H9 (cell line): ENCODE measurements around the gene KRT79. TPM values are rescaled to one million over a fixed set of nuclear protein-coding genes. Genes with fewer than 3 reads are reported as not detected.

ENCODE experiments used
- DNase-seq: peaks from one replicate; pipeline ENCODE4 v3.0.0-alpha.2; 2017
- H2AFZ ChIP-seq: one replicate; pipeline ENCODE4 v1.6.1; 2013; ENCODE audit warnings: mild to moderate bottlenecking, low read length, control low read depth, moderate library complexity
- H2AK5ac ChIP-seq: 2 replicates; pipeline ENCODE4 v1.6.1; 2013; ENCODE audit warnings: low read length, control low read depth, mixed read lengths; ENCODE audit not compliant: insufficient read length
- H2BK120ac ChIP-seq: one replicate; pipeline ENCODE4 v1.6.1; 2013; ENCODE audit warnings: low read depth, mild to moderate bottlenecking, low read length, control low read depth, inconsistent platforms; ENCODE audit not compliant: poor library complexity, severe bottlenecking
- H2BK12ac ChIP-seq: 2 replicates; pipeline ENCODE4 v1.6.1; 2013; ENCODE audit warnings: low read length, control low read depth, mixed read lengths, low read depth; ENCODE audit not compliant: insufficient read length
- H2BK15ac ChIP-seq: 2 replicates; pipeline ENCODE4 v1.6.1; 2013; ENCODE audit warnings: low read depth, low read length, control low read depth
- H2BK20ac ChIP-seq: one replicate; pipeline ENCODE4 v1.6.1; 2013; ENCODE audit warnings: low read depth, mild to moderate bottlenecking, low read length, control low read depth, inconsistent platforms; ENCODE audit not compliant: poor library complexity, severe bottlenecking
- H2BK5ac ChIP-seq: 2 replicates; pipeline ENCODE4 v1.6.1; 2013; ENCODE audit warnings: low read length, control low read depth, mixed read lengths; ENCODE audit not compliant: insufficient read length
- H3K14ac ChIP-seq: 2 replicates; pipeline ENCODE4 v1.6.1; 2013; ENCODE audit warnings: low read length, control low read depth; ENCODE audit not compliant: insufficient read depth
- H3K18ac ChIP-seq: 2 replicates; pipeline ENCODE4 v1.6.1; 2013; ENCODE audit warnings: low read depth, mild to moderate bottlenecking, mixed read lengths, low read length, control low read depth; ENCODE audit not compliant: insufficient read length
- H3K23ac ChIP-seq: 2 replicates; pipeline ENCODE4 v1.6.1; 2013; ENCODE audit warnings: low read length, control low read depth, mixed read lengths, low read depth; ENCODE audit not compliant: insufficient read length
- H3K23me2 ChIP-seq: 2 replicates; pipeline ENCODE4 v1.6.1; 2013; ENCODE audit warnings: low read depth, mild to moderate bottlenecking, mixed read lengths, low read length, control low read depth; ENCODE audit not compliant: insufficient read length, poor library complexity, severe bottlenecking
- H3K27ac ChIP-seq: 2 replicates; pipeline ENCODE4 v1.5.1; 2013; ENCODE audit warnings: low read length, control low read depth, mixed read lengths, low read depth; ENCODE audit not compliant: insufficient read length
- H3K27me3 ChIP-seq: 2 replicates; pipeline ENCODE4 v1.6.1; 2013; ENCODE audit warnings: low read length, control low read depth, inconsistent platforms; ENCODE audit not compliant: insufficient read depth
- H3K4ac ChIP-seq: 2 replicates; pipeline ENCODE4 v1.6.1; 2013; ENCODE audit warnings: low read depth, mild to moderate bottlenecking, control low read depth, inconsistent platforms, low read length, moderate library complexity
- H3K4me1 ChIP-seq: 2 replicates; pipeline ENCODE4 v1.6.1; 2013; ENCODE audit warnings: low read length, control low read depth, inconsistent platforms; ENCODE audit not compliant: insufficient read depth
- H3K4me2 ChIP-seq: 2 replicates; pipeline ENCODE4 v1.6.1; 2013; ENCODE audit warnings: low read length, control low read depth, mixed read lengths; ENCODE audit not compliant: insufficient read length, insufficient read depth
- H3K56ac ChIP-seq: 2 replicates; pipeline ENCODE4 v1.6.1; 2013; ENCODE audit warnings: low read depth, mild to moderate bottlenecking, mixed read lengths, low read length, control low read depth; ENCODE audit not compliant: insufficient read length
- H3K79me1 ChIP-seq: 2 replicates; pipeline ENCODE4 v1.6.1; 2013; ENCODE audit warnings: low read depth, mild to moderate bottlenecking, moderate library complexity, low read length, control low read depth, inconsistent platforms; ENCODE audit not compliant: insufficient read depth, poor library complexity, severe bottlenecking
- H3K79me2 ChIP-seq: 2 replicates; pipeline ENCODE4 v1.6.1; 2013; ENCODE audit warnings: low read length, control low read depth, inconsistent platforms; ENCODE audit not compliant: insufficient read depth
- H3K9ac ChIP-seq: 2 replicates; pipeline ENCODE4 v1.6.1; 2013; ENCODE audit warnings: low read length, control low read depth, mixed read lengths; ENCODE audit not compliant: insufficient read length; ENCODE audit errors: extremely low read depth
- H3K9me3 ChIP-seq: one replicate; pipeline ENCODE4 v1.6.1; 2013; ENCODE audit warnings: low read depth, low read length, inconsistent platforms; ENCODE audit not compliant: control insufficient read depth
- H3T11ph ChIP-seq: one replicate; pipeline ENCODE4 v1.6.1; 2013; ENCODE audit warnings: mild to moderate bottlenecking, low read length, control low read depth, inconsistent platforms
- H4K20me1 ChIP-seq: one replicate; pipeline ENCODE4 v1.6.1; 2013; ENCODE audit not compliant: control insufficient read depth, insufficient read length, insufficient read depth
- H4K5ac ChIP-seq: 2 replicates; pipeline ENCODE4 v1.6.1; 2013; ENCODE audit warnings: low read depth, mild to moderate bottlenecking, mixed read lengths, low read length, control low read depth; ENCODE audit not compliant: insufficient read length
- H4K8ac ChIP-seq: replicated peaks from 2 replicates; pipeline ENCODE4 v1.6.1; 2013; ENCODE audit warnings: low read length, control low read depth, mixed read lengths, low read depth; ENCODE audit not compliant: insufficient read length
- H4K91ac ChIP-seq: 2 replicates; pipeline ENCODE4 v1.6.1; 2013; ENCODE audit warnings: low read depth, mild to moderate bottlenecking, moderate library complexity, mixed read lengths, low read length, control low read depth; ENCODE audit not compliant: insufficient read length
- H3K27ac Mint-ChIP-seq, 3 experiments: 2 replicates in 2 of 3; 3 replicates in 1 of 3; pipeline ENCODE4 v1.8.0; 2020 to 2021; ENCODE audit warnings: mixed read lengths in 3 of 3, mild to moderate bottlenecking in 1 of 3, moderate library complexity in 1 of 3
- H3K27me3 Mint-ChIP-seq: 2 replicates; pipeline ENCODE4 v1.8.0; 2021; ENCODE audit warnings: low read depth, mild to moderate bottlenecking, moderate library complexity, mixed read lengths
- H3K36me3 Mint-ChIP-seq, 3 experiments: 2 replicates in 2 of 3; 3 replicates in 1 of 3; pipeline ENCODE4 v1.8.0; 2020 to 2021; ENCODE audit warnings: low read depth in 3 of 3, mixed read lengths in 3 of 3; ENCODE audit not compliant: insufficient read depth in 1 of 3
- H3K4me1 Mint-ChIP-seq, 2 experiments: 2 replicates each; pipeline ENCODE4 v1.8.0; 2020; ENCODE audit warnings: mixed read lengths in 2 of 2
- H3K4me3 Mint-ChIP-seq, 2 experiments: 2 replicates in 1 of 2; 3 replicates in 1 of 2; pipeline ENCODE4 v1.8.0; 2020 to 2021; ENCODE audit warnings: mild to moderate bottlenecking in 2 of 2, mixed read lengths in 2 of 2, moderate library complexity in 1 of 2
- H3K9me3 Mint-ChIP-seq, 2 experiments: 2 replicates in 1 of 2; 3 replicates in 1 of 2; pipeline ENCODE4 v1.8.0; 2020; ENCODE audit warnings: mild to moderate bottlenecking in 2 of 2, mixed read lengths in 2 of 2, moderate library complexity in 1 of 2
- WGBS: extraction: QIAGEN DNeasy Blood & Tissue Kit; methylation state at CpG from one replicate; pipeline ENCODE4 v1.1.7; 2013; ENCODE audit warnings: missing lambda C conversion rate, low lambda C conversion rate, mixed read lengths; ENCODE audit not compliant: insufficient read length; ENCODE audit errors: extremely low coverage; 5-methylcytosine and 5-hydroxymethylcytosine counted together
- total RNA-seq: library from RNA; stranded (reverse); gene quantifications from 2 replicates; pipeline ENCODE4 v1.2.1, GENCODE V29; 2021
- TF ChIP-seq, protein P1 (sequence below): fragments of 200-600 bp; sonication (generic); conservative IDR thresholded peaks from 3 replicates; pipeline ENCODE4 v1.8.0; 2021; ENCODE audit warnings: antibody characterized with exemption, mild to moderate bottlenecking

KRT79 gene
- total RNA-seq, 1 experiment from 2014 or later = not detected

DNA sequence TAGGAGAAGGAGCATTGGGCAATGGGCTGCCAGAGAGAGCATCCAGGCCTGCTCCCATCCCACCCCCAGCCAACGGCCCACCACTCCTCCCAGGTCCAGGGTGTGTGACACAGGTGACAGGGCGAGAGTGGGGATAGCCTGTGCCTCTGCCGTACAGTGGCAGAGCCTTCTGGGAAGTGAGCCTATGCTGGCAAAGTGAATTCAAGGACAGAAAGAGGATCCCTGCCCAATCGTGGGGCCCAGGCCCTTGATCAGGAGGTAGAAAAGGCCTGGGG is 553 bp upstream of the KRT79 start:
- Histone ChIP-seq H4K20me1 (no peaks in the 10 kb centered on the region), H3K4me2 (no peak overlapping the region), H3K4ac (no peak overlapping the region), H4K8ac (no peak overlapping the region), H3K23ac (no peak overlapping the region), H3K79me1 (no peaks in the 10 kb centered on the region), H3K79me2 (no peaks in the 10 kb centered on the region), H3K9me3 (no peaks in the 10 kb centered on the region), H4K5ac (no peak overlapping the region), H3K14ac (no peak overlapping the region), H2BK120ac (no peak overlapping the region), H3K23me2 (no peaks in the 10 kb centered on the region), H3K56ac (no peak overlapping the region), H3K18ac (no peak overlapping the region), H3K9ac (no peak overlapping the region), H2AK5ac (no peak overlapping the region), H3K27ac (no peak overlapping the region), H2BK12ac (no peak overlapping the region), H3K4me1 (no peaks in the 10 kb centered on the region), H3K27me3 (no peaks in the 10 kb centered on the region; the same call in 1 of the 2 replicates), H3T11ph (no peak overlapping the region), H4K91ac (no peak overlapping the region), H2AFZ (no peak overlapping the region), H2BK5ac (no peak overlapping the region), H2BK20ac (no peak overlapping the region), H2BK15ac (no peak overlapping the region)
- no peak for DNase-seq
- Mint-ChIP-seq H3K4me3 (no peak overlapping the region), H3K27ac (no peak overlapping the region), H3K27me3 (peaks cover 5% of the 10 kb centered on the region), H3K4me1 (no peaks in the 10 kb centered on the region; a peak in 1 of 4 replicates), H3K36me3 (no peaks in the 10 kb centered on the region), H3K9me3 (no peaks in the 10 kb centered on the region)
- TF ChIP-seq, protein P1, sequence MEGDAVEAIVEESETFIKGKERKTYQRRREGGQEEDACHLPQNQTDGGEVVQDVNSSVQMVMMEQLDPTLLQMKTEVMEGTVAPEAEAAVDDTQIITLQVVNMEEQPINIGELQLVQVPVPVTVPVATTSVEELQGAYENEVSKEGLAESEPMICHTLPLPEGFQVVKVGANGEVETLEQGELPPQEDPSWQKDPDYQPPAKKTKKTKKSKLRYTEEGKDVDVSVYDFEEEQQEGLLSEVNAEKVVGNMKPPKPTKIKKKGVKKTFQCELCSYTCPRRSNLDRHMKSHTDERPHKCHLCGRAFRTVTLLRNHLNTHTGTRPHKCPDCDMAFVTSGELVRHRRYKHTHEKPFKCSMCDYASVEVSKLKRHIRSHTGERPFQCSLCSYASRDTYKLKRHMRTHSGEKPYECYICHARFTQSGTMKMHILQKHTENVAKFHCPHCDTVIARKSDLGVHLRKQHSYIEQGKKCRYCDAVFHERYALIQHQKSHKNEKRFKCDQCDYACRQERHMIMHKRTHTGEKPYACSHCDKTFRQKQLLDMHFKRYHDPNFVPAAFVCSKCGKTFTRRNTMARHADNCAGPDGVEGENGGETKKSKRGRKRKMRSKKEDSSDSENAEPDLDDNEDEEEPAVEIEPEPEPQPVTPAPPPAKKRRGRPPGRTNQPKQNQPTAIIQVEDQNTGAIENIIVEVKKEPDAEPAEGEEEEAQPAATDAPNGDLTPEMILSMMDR = no peak
- no CpG with 5 or more reads among the region's 4 CpGs for WGBS
